ENCODE results near the gene ACTR2.
"Not testable (repeated sequence)": the region's sequence is repeated elsewhere in the genome, so short reads cannot be mapped to it uniquely, and the experiment has no call there.

Gene ACTR2

GRCh38 chr2:65231121-65231520 lies 3.5 kb downstream of the ACTR2 start:
- DNase-seq = no peak

GRCh38 chr2:65231892-65232477 lies 4.4 kb downstream of the ACTR2 start:
- peak; percentile 24 for DNase-seq

GRCh38 chr2:65232636-65233035 lies 5.0 kb downstream of the ACTR2 start:
- DNase-seq = no peak

GRCh38 chr2:65240657-65241056 lies 13.0 kb downstream of the ACTR2 start:
- no peak for DNase-seq

- not testable (repeated sequence) for DNase-seq
Measured at GRCh38 chr2:65244452-65244851, 16.8 kb downstream of the ACTR2 start.

- DNase-seq = no peak
Measured at GRCh38 chr2:65252640-65253039, 25.0 kb downstream of the ACTR2 start.

- no peak for DNase-seq
Measured at GRCh38 chr2:65255356-65255755, 27.7 kb downstream of the ACTR2 start.

GRCh38 chr2:65256054-65256453 lies 28.4 kb downstream of the ACTR2 start:
- DNase-seq = no peak

GRCh38 chr2:65257866-65258265 lies 30.2 kb downstream of the ACTR2 start:
- not testable (repeated sequence) for DNase-seq

- no peak for DNase-seq
Measured at GRCh38 chr2:65261676-65262075, 34.0 kb downstream of the ACTR2 start.

- no peak for DNase-seq
Measured at GRCh38 chr2:65263262-65263661, 35.6 kb downstream of the ACTR2 start.

GRCh38 chr2:65263986-65264385 lies 36.4 kb downstream of the ACTR2 start:
- DNase-seq = no peak

- no peak for DNase-seq
Measured at GRCh38 chr2:65264821-65265670, 37.4 kb downstream of the ACTR2 start.

- no peak for DNase-seq
Measured at GRCh38 chr2:65265671-65266045, 38.0 kb downstream of the ACTR2 start.

- no peak for DNase-seq
Measured at GRCh38 chr2:65267008-65267407, 39.4 kb downstream of the ACTR2 start.

GRCh38 chr2:65268957-65269356 lies 41.3 kb downstream of the ACTR2 start:
- DNase-seq = no peak

GRCh38 chr2:65273344-65273743 lies 45.7 kb downstream of the ACTR2 start:
- DNase-seq = no peak

GRCh38 chr2:65275141-65275915 lies 47.7 kb downstream of the ACTR2 start:
- no peak for DNase-seq

GRCh38 chr2:65276609-65277008 lies 49.0 kb downstream of the ACTR2 start:
- no peak for DNase-seq

GRCh38 chr2:65277118-65277517 lies 49.5 kb downstream of the ACTR2 start:
- no peak for DNase-seq

GRCh38 chr2:65277791-65278483 lies 50.3 kb downstream of the ACTR2 start:
- DNase-seq = no peak

GRCh38 chr2:65278531-65278981 lies 50.9 kb downstream of the ACTR2 start:
- DNase-seq = no peak

GRCh38 chr2:65279756-65280155 lies 52.1 kb downstream of the ACTR2 start:
- no peak for DNase-seq

All from activated naive CD4-positive, alpha-beta T cell treated with Interleukin-2 at 50 U/mL for 16 hours (primary cell).